T-helper 17 cell (primary cell): ENCODE results near the gene TPRN. TPM values are rescaled to one million over a fixed set of nuclear protein-coding genes. Genes with fewer than 3 reads are reported as not detected.

ENCODE experiments used
- ATAC-seq: fragments of 150-1000 bp; cut with Tn5 transposase; 2 replicates; pipeline ENCODE4 v1.10.0; 2021; ENCODE audit warnings: mild to moderate bottlenecking, moderate library complexity
- DNase-seq, 3 donors: peaks; one replicate each; pipeline versions ENCODE4 v3.0.0 to v3.0.0-alpha.2; 2020 to 2021
- H3K9me3 ChIP-seq: one replicate; pipeline ENCODE4 v1.7.0; 2013; ENCODE audit warnings: low read length, mild to moderate bottlenecking; ENCODE audit not compliant: control insufficient read depth, poor library complexity, severe bottlenecking
- H3K27ac Mint-ChIP-seq: one replicate; pipeline ENCODE4 v1.8.0; 2022; ENCODE audit warnings: mild to moderate bottlenecking, moderate library complexity, mixed read lengths
- H3K27me3 Mint-ChIP-seq: one replicate; pipeline ENCODE4 v1.8.0; 2022; ENCODE audit warnings: mixed read lengths
- H3K36me3 Mint-ChIP-seq: one replicate; pipeline ENCODE4 v1.8.0; 2022; ENCODE audit warnings: low read depth, mixed read lengths
- H3K4me1 Mint-ChIP-seq: one replicate; pipeline ENCODE4 v1.8.0; 2022; ENCODE audit warnings: mild to moderate bottlenecking, mixed read lengths
- H3K4me3 Mint-ChIP-seq: one replicate; pipeline ENCODE4 v1.8.0; 2022; ENCODE audit warnings: mild to moderate bottlenecking, moderate library complexity, mixed read lengths
- total RNA-seq, 4 donors: library from RNA in 2 of 4; stranded (reverse) in 2 of 4; gene quantifications; one replicate each; pipeline ENCODE4 v1.2.3 and lab custom pipeline; 2022 to 2026

The TPRN gene
- total RNA-seq, 2 donors from 2014 or later: 5.7 to 6.3 TPM

DNA sequence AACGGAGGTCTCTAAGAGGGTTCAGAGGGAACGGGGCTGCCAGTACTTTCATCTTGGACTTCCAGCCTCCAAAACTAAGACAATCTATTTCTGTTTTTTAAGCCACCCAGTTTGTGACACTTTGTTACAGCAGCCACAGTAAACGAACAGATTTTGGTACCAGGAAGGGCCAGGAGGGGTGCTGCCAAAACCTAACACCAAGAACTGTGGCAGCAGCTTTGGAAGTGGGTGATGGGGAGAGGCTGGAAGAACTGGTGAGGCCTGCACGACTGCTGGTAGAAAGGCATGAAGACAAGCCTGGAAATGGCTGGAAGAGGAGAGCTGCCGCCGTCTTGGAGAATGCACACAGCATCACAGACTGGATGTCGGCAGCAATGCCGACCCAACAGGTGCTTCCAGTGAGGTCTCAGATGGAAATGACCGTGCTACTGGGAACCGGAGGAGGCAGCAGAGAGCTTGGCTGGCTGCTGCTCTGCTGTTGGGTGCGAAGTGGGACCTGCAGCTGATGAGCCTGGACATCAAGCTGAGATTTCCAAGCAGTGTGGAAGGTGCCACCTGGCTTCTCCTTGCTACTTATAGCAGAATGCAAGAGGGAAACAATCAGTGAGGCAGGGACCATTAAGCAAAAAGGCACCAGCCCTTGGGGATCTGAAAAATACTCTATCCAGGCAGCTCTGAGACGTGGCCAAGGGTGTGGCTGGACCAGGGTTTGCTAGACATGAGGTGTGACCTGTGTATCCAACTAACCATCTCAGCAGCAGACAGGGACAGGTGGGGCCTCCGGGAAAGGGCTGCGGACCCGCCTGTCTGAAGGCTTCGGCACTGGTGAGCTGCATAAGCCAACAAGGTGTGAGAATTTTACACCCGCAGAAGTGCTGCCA lies 24.0 kb downstream of the TPRN start:
- ATAC-seq: peak; percentile 71
- Mint-ChIP-seq H3K27ac (no peak overlapping the region), H3K27me3 (peaks cover 10% of the 10 kb centered on the region), H3K4me1 (no peaks in the 10 kb centered on the region), H3K36me3 (no peaks in the 10 kb centered on the region), H3K4me3 (peak overlapping the region; percentile 41)
- no peak for DNase-seq
- H3K9me3 ChIP-seq: no peaks in the 10 kb centered on the region

DNA sequence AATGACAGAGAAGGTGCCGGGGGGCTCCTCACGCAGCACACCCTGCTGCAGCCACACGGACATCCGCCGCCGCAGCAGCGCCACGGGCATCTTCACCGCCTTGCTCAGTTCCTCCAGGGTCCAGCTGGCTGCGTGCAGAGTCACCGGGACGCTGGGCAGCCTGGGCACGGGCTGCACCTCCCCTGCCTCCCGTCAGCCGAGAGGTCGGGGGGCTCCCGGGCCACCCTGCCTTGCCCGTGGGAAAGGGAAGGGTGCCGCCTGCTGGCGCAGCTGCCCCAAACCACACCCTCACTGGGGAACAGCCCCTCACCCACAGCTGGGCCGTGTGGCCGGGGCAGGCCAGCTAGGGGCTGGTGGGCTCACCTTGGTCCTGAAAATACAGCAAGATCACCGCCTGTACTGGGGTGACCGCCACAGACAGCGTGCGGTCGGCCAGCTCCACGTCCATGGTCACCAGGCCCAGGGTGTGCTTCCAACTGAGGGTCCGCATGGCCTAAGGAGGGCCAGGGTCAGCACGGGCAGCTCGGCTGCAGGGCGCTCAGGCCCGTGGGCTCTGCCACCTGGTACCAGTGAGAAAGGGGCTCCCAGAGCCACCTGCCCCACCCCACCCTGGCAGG lies 25.1 kb downstream of the TPRN start:
- Mint-ChIP-seq H3K27me3 (peaks cover 12% of the 10 kb centered on the region), H3K36me3 (no peaks in the 10 kb centered on the region), H3K27ac (no peak overlapping the region), H3K4me1 (no peaks in the 10 kb centered on the region), H3K4me3 (no peak overlapping the region)
- DNase-seq (no peak), ATAC-seq (no peak)
- H3K9me3 ChIP-seq: no peaks in the 10 kb centered on the region

DNA sequence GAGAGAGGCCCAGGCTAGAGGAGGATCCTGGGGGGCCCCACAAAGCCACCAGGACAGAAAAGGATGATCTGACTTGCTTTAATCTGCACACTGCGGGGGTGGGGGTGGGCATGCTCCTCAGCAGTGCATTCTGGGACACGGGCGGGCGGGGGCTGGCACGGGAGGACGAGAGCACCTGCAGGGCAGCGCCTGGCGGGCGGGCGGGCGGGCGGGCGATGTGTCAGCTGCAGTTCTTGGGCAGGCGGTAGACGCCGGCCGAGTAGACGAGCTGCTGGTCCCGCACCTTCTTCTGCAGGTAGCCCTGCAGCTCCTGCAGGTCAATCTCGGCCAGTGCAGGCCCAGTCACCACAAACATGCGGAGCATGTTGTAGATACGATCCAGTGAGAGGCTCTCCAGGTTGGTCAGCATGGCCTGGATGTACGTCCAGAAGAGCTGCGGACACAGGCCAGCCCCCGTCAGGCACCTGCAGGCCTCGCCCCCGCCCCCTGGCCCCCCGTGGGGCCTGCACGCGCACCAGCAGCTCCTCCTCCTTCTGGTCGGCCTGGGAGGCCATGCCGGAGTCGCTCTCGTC lies 25.7 kb downstream of the TPRN start:
- ATAC-seq (no peak), DNase-seq (no peak)
- peaks cover 16% of the 10 kb centered on the region for H3K27me3 Mint-ChIP-seq
- H3K27ac Mint-ChIP-seq: no peak overlapping the region
- H3K9me3 ChIP-seq: no peaks in the 10 kb centered on the region
- H3K4me3 Mint-ChIP-seq: no peak overlapping the region
- H3K4me1 Mint-ChIP-seq: no peaks in the 10 kb centered on the region
- no peaks in the 10 kb centered on the region for H3K36me3 Mint-ChIP-seq

DNA sequence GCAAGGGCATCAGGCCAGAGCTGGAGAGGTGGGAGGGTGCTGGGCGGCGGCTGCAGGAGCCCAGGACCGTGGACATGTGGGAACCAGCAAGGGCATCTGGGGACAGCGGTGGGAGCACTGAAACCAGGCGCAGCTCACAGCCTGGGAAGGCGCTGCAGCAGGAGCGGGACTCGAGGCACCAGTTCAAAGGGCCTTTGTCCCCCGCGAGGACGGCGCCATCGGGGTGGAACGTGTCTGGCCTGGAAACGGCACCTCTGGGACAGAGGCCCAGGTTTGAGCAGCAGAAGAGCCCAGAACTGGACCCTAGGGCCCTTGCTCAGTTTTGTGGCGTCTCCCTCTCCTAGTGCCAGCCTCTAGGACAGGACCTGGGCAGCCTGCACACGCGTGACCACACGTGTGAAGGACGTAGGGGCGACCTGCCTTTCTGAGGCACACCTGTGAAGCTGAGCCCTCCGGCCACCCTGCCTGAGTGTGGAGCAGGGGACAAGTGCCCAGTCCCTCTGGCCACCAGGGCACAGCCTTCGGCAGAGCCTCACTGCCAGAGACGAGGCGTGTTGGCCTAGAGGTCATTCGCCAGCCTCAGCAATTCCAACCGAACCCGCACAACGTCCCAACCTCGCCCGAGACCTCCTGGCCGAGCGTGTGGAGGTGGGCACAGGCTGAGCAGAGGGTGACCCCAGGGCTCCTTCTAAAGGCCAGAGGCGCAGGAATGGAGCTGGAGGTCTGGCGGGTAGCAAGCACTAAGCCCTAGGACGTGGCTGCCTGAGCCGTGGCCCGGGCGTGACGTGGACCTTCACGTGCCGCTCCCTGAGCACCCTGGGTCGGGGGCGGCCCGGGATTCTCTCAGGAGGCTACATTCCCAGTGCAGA lies 26.5 kb downstream of the TPRN start:
- H3K9me3 ChIP-seq: no peaks in the 10 kb centered on the region
- Mint-ChIP-seq H3K27ac (no peak overlapping the region), H3K27me3 (peaks cover 16% of the 10 kb centered on the region), H3K4me1 (no peaks in the 10 kb centered on the region), H3K36me3 (no peaks in the 10 kb centered on the region), H3K4me3 (no peak overlapping the region)
- DNase-seq (no peak), ATAC-seq (no peak)

DNA sequence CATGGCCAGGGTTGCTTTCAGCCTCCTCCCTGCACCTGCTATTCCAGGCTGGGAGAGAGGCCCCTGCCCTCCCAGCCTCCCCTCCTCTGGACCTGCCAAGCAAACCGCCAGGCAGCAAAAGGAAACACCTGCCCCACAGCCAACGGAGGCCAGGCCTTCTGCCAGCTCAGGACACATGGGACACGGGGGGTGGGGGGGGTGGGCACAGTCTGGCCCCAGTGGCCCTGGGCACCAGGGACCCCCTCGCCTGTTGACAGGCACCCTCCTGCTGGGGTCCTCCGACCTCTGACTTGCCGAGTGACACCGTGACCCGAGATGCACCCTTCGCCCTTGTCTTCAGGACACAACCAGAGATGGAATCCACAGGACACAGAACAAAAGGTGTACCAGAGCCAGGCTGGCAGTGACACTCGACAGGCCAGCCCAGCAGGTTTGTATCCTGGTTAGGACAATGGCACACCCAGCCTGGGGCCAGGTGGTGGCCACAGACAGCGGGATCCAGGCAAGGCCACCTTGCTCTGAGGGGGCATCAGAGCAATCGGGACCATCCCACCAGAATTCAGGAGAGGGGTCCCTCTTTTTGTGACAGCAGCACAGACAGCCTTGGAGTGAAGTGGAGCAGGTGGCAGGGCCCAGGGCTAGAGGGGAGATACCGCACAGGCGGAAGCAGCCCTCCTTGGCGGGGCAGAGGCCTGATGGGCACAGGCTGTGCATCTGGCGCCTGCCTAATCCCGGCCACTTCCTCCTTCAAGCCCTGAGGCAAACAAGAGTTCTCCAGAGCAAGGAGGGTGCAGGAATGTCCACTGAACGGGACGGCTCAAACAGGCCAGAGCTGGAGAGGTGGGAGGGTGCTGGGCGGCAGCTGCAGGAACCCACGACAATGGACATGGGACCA lies 27.4 kb downstream of the TPRN start:
- ATAC-seq (no peak), DNase-seq (no peak)
- H3K36me3 Mint-ChIP-seq: no peaks in the 10 kb centered on the region
- no peaks in the 10 kb centered on the region for H3K9me3 ChIP-seq
- no peak overlapping the region for H3K4me3 Mint-ChIP-seq
- peaks cover 16% of the 10 kb centered on the region for H3K27me3 Mint-ChIP-seq
- H3K4me1 Mint-ChIP-seq: peaks cover 2% of the 10 kb centered on the region
- no peak overlapping the region for H3K27ac Mint-ChIP-seq

DNA sequence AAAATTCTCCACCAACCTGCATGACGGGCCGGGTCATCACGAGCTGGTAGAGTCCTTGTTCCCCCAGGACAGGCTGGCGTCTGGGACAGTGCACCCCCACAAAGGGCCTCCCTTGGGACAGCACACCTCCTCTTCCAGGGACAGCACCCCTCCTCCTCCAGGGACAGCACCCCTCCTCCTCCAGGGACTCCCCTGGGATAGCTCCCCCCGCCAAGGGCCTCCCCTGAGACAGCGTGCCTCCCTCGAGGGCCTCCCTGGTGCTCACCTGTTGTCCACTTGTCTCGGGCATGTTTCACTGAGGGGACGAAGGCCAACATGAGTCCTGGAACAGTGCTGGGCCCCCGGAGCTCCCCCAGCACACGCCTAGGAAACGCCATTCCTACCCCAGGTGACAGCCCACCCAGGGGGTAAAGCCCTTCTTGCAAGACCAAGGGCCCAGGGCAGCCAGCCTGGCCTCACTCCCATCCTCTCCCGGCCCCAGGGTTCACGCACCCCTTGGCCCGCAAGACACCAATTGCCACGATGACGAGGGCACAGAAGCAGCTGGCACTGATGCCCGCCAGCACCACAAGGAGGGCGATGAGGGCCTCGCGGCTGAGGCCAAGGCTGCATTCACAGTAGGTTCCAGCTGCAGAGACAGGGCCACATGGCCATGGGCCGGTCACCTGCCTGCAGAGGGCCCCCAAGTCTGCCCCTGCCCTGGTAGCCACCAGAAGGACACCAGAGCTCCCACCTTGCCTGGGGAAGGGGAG lies 29.2 kb downstream of the TPRN start:
- Mint-ChIP-seq H3K36me3 (no peaks in the 10 kb centered on the region), H3K27me3 (peaks cover 21% of the 10 kb centered on the region), H3K4me1 (peaks cover 6% of the 10 kb centered on the region), H3K27ac (no peak overlapping the region), H3K4me3 (no peak overlapping the region)
- ATAC-seq: no peak
- H3K9me3 ChIP-seq: no peaks in the 10 kb centered on the region
- no peak for DNase-seq

DNA sequence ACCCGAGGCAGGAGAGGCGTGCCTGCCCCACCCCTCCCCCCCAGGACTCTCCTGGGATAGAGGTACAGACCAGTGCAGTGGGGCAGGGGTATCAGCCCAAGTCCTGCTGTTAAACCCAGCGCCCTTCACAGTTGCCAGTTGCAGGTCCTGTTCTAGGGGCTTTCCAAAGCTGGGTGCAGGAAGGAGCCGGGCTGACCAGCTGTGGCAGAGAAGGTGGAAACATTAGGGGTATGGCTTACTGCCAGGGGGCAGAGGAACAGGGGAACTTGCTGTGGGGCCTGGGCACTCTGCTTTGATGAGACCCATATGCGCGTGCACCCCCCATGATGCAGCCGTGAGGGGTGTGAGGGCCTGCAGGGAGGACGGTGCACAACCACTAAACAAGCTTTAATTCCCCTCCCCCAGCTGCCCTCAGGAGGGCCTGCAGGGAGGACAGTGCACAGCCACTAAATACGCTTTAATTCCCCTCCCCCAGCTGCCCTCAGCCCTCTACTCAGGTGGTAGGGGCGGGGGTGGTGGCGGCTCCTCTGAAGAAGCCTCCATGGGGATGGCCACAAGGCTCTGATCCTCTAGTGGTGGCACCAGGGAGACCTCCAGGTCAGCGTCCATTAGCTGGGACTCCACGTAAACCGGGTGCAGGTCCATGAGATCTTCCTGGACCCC lies 29.9 kb downstream of the TPRN start:
- Mint-ChIP-seq H3K4me1 (peaks cover 6% of the 10 kb centered on the region), H3K27ac (no peak overlapping the region), H3K4me3 (no peak overlapping the region), H3K36me3 (no peaks in the 10 kb centered on the region), H3K27me3 (peaks cover 23% of the 10 kb centered on the region)
- no peaks in the 10 kb centered on the region for H3K9me3 ChIP-seq
- ATAC-seq (no peak), DNase-seq (no peak)

DNA sequence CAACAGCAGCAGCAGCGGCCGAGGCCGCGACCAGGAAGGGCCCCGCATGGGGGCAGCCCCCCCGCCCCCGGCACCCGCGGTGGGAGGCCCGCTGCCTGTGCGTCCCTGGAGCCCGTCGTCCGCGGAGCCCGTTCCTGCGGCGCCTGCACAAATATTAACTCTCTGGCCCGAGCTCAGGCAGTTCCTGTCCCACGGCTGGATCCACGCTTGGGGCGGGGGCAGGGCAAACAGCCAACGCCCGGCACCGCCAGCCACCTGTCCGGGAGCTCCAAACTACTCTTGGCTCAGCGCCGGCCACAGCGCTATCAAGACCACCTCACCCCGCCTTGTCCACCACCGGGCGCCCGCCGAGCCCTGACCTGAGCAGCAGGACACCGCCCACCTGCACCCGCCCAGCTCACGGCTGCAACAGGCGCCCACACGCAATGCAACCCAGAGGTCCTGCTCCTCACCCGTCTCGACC lies 30.6 kb downstream of the TPRN start, which contains the start of gene LRRC26:
Gene LRRC26 (minus strand): TSS at position 156 of the 463 bp plus-strand sequence. CDS start 108 bp downstream, at position 48.
- H3K9me3 ChIP-seq: no peaks in the 10 kb centered on the region
- Mint-ChIP-seq H3K4me3 (peak within 1 kb of the TSS; percentile 61), H3K4me1 (peaks cover 6% of the 10 kb centered on the region), H3K36me3 (no peaks in the 10 kb centered on the region), H3K27ac (no peak within 1 kb of the TSS), H3K27me3 (peaks cover 23% of the 10 kb centered on the region)
- ATAC-seq (no peak), DNase-seq (no peak)

DNA sequence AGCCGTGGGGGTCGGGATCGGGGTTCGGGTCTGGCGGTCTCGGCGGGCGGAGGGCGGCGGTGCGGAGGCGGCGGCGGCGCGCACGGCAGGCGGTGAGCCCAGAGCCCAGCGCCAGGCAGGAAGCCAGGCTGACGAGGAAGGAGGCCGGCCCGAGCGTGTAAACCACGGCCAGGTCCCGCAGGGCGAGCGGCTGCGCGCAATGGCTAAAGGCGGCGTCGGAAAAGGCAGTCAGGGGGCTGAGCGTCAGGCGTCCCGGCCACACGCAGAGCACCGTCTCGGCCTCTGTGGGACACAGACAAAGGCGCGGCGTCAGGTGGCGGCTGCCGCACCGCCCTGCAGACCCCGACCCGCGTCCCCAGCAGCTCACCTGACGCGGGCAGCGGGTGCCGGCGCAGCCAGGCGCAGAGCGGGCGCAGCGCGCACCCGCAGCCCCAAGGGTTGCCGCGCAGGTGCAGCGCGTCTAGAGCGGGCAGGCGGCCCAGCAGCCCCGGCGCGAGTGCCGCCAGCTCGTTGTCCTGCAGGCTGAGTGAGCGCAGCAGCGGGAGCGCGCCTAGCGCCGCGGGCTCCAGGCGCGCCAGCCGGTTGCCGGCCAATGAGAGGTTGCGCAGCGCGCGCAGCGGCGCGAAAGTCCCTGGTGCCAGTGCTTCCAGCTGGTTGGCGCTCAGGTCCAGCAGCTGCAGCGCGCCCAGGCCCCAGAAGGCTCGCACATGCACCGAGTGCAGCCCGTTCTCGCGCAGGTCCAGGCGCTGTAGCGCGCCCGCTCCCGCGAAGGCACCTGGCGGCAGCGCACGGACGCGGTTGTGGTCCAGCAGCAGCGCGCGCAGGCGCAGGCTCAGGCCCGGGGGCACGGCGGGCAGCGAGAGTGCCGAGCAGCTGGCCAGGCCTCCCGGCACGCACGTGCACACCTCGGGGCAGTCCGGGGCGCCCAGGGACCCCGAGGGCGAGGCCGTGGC lies 31.4 kb downstream of the TPRN start:
- DNase-seq (no peak), ATAC-seq (peak; percentile 35)
- H3K36me3 Mint-ChIP-seq: no peaks in the 10 kb centered on the region

DNA sequence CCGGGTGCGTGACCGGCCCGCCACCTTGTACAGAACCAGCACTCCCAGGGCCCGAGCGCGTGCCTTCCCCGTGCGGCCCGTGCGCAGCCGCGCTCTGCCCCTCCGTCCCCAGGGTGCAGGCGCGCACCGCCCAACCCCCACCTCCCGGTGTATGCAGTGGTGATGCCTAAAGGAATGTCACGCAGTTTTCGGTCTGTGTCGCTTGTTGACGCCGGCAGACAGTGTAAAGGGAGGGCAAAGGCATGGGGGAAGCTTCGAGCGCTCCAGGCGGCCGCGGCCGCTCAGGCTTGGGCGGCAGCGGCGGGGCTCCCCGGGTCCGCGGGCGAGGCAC lies 32.0 kb downstream of the TPRN start:
- Mint-ChIP-seq H3K36me3 (no peaks in the 10 kb centered on the region), H3K27me3 (peaks cover 30% of the 10 kb centered on the region), H3K27ac (no peak overlapping the region), H3K4me3 (peak overlapping the region; percentile 61), H3K4me1 (peaks cover 6% of the 10 kb centered on the region)
- no peaks in the 10 kb centered on the region for H3K9me3 ChIP-seq
- peak; percentile 47 for ATAC-seq
- no peak for DNase-seq

More for the DNA sequence above, 31.4 kb downstream of the TPRN start:
- no peaks in the 10 kb centered on the region for H3K9me3 ChIP-seq
- Mint-ChIP-seq H3K27ac (no peak overlapping the region), H3K27me3 (peaks cover 29% of the 10 kb centered on the region), H3K4me3 (peak overlapping the region; percentile 61), H3K4me1 (peaks cover 6% of the 10 kb centered on the region)
